ENCODE measurements around the gene RBBP8NL. TPM values are rescaled to one million over a fixed set of nuclear protein-coding genes. Genes with fewer than 3 reads are reported as not detected.

The RBBP8NL gene
- polyA plus RNA-seq, 1 experiment, result not detected

- CTCF ChIA-PET, result no interaction called here
- POLR2A ChIA-PET, result no interaction called here
- peaks cover 2% of the 10 kb centered on the region for H3K27me3 ChIP-seq (ENCODE audit: control insufficient read depth, insufficient read depth, low read length)
Observed at GRCh38 chr20:62420846-62421715, 6.3 kb downstream of the RBBP8NL start.

GRCh38 chr20:62419759-62420158 is 7.6 kb downstream of the RBBP8NL start:
- Histone ChIP-seq H3K27me3 (ENCODE audit: control insufficient read depth, insufficient read depth, low read length) (peaks cover 2% of the 10 kb centered on the region), H3K27ac (ENCODE audit: low read depth, low read length) (no peak overlapping the region), H3K4me3 (ENCODE audit: low read depth, low read length) (no peak overlapping the region), H3K9me3 (ENCODE audit: control insufficient read depth, insufficient read depth, low read length) (peaks cover 3% of the 10 kb centered on the region; the same call in 1 of the 2 replicates)
- TF ChIP-seq CTCF (IDR thresholded peaks at IDR 0.05; ENCODE audit: low read depth, low read length), result no peak
- no peak for DNase-seq (ENCODE audit: low read depth, low spot score)
- CTCF ChIA-PET, result no interaction called here
- POLR2A ChIA-PET, result no interaction called here

More at GRCh38 chr20:62420846-62421715, 6.3 kb downstream of the RBBP8NL start:
- TF ChIP-seq CTCF (IDR thresholded peaks at IDR 0.05; ENCODE audit: low read depth, low read length), result no peak
- no peak overlapping the region for H3K4me3 ChIP-seq (ENCODE audit: low read depth, low read length)
- no peak overlapping the region for H3K27ac ChIP-seq (ENCODE audit: low read depth, low read length)
- H3K9me3 ChIP-seq (ENCODE audit: control insufficient read depth, insufficient read depth, low read length), result peaks cover 6% of the 10 kb centered on the region; the same call in 1 of the 2 replicates
- DNase-seq (ENCODE audit: low read depth, low spot score), result no peak

- POLR2A ChIA-PET, result no interaction called here
- no peak for DNase-seq (ENCODE audit: low read depth, low spot score)
- CTCF ChIA-PET, result interaction anchor here (0.6 kb wide), 1 partner anchor 9 kb away, joined by 3 read pairs; no protein-coding TSS in a partner anchor
- Histone ChIP-seq H3K27ac (ENCODE audit: low read depth, low read length) (no peak overlapping the region), H3K9me3 (ENCODE audit: control insufficient read depth, insufficient read depth, low read length) (peaks cover 3% of the 10 kb centered on the region; the same call in 1 of the 2 replicates), H3K4me3 (ENCODE audit: low read depth, low read length) (no peak overlapping the region), H3K27me3 (ENCODE audit: control insufficient read depth, insufficient read depth, low read length) (peaks cover 2% of the 10 kb centered on the region)
- TF ChIP-seq CTCF (IDR thresholded peaks at IDR 0.05; ENCODE audit: low read depth, low read length), result no peak
Observed at GRCh38 chr20:62418709-62419487, 8.4 kb downstream of the RBBP8NL start.

- ChIA-PET CTCF (interaction anchor here (0.6 kb wide), 1 partner anchor 8 kb away, joined by 3 read pairs; no protein-coding TSS in a partner anchor), POLR2A (no interaction called here)
Observed at GRCh38 chr20:62417981-62418708, 9.2 kb downstream of the RBBP8NL start.

More at GRCh38 chr20:62417981-62418708, 9.2 kb downstream of the RBBP8NL start:
- H3K9me3 ChIP-seq (ENCODE audit: control insufficient read depth, insufficient read depth, low read length), result peaks cover 3% of the 10 kb centered on the region; the same call in 1 of the 2 replicates
- no peak for DNase-seq (ENCODE audit: low read depth, low spot score)
- no peak overlapping the region for H3K27ac ChIP-seq (ENCODE audit: low read depth, low read length)
- H3K27me3 ChIP-seq (ENCODE audit: control insufficient read depth, insufficient read depth, low read length), result no peaks in the 10 kb centered on the region
- no peak overlapping the region for H3K4me3 ChIP-seq (ENCODE audit: low read depth, low read length)
- no peak for TF ChIP-seq CTCF (IDR thresholded peaks at IDR 0.05; ENCODE audit: low read depth, low read length)

Data from AG04450 (cell line).